Measurements from ENCODE around the gene LARGE2. TPM values are rescaled to one million over a fixed set of nuclear protein-coding genes. Genes with fewer than 3 reads are reported as not detected.
"Not testable (repeated sequence)": the region's sequence is repeated elsewhere in the genome, so short reads cannot be mapped to it uniquely, and the experiment has no call there.

Gene LARGE2
- total RNA-seq, 1 donor from 2014 or later: 59.7 TPM

DNA sequence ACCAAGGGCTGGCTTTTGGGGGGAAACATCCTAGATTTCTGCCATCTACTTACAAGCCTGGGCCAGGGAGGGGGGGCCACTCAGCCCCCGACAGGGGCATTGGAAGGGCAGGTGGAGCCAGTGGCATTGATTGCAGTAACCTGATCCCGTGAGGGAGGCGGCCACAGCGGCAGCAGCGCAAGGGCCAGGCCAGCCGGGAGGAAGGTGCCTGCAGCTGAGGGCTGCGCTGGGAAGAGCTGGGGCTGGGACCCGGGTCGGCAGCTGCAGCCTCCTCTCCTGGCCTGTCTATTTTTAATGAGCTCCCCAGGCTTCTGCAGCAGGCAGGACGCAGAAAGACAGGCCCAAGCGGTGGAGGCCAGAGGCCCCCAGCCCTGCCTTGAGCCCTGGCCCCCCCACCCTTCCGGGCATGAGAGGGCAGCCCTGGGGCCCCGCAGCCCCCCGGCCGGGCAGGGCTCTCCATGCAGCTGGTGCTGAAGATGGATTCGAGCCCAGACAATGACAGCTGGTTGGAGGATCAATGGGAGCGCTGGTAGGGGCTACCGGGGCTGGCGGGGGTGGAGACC, 26.0 kb upstream of the LARGE2 start:
- no peak overlapping the region for H3K4me3 Mint-ChIP-seq
- ChIA-PET POLR2A (interaction anchor here (0.8 to 1.0 kb wide), 2 partner anchors 13 to 21 kb away, joined by 3 to 4 read pairs; partner anchors contain the start of gene PEX16), CTCF (interaction anchor here (0.6 to 1.6 kb wide), 2 partner anchors 56 to 69 kb away, joined by 3 to 4 read pairs; no protein-coding TSS in a partner anchor)
- ATAC-seq (ENCODE audit: low read depth): no peak
- H3K9me3 Mint-ChIP-seq: no peaks in the 10 kb centered on the region
- DNase-seq: no peak
- intact Hi-C loops (cut with micrococcal nuclease): no loop called here
- TF ChIP-seq, protein P1, sequence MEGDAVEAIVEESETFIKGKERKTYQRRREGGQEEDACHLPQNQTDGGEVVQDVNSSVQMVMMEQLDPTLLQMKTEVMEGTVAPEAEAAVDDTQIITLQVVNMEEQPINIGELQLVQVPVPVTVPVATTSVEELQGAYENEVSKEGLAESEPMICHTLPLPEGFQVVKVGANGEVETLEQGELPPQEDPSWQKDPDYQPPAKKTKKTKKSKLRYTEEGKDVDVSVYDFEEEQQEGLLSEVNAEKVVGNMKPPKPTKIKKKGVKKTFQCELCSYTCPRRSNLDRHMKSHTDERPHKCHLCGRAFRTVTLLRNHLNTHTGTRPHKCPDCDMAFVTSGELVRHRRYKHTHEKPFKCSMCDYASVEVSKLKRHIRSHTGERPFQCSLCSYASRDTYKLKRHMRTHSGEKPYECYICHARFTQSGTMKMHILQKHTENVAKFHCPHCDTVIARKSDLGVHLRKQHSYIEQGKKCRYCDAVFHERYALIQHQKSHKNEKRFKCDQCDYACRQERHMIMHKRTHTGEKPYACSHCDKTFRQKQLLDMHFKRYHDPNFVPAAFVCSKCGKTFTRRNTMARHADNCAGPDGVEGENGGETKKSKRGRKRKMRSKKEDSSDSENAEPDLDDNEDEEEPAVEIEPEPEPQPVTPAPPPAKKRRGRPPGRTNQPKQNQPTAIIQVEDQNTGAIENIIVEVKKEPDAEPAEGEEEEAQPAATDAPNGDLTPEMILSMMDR (IDR thresholded peaks at IDR 0.05): no peak
- H3K36me3 Mint-ChIP-seq (ENCODE audit: low read depth): no peaks in the 10 kb centered on the region
- peaks cover 8% of the 10 kb centered on the region for H3K4me1 Mint-ChIP-seq
- H3K27ac Mint-ChIP-seq: no peak overlapping the region
- peaks cover 36% of the 10 kb centered on the region for H3K27me3 Mint-ChIP-seq

DNA sequence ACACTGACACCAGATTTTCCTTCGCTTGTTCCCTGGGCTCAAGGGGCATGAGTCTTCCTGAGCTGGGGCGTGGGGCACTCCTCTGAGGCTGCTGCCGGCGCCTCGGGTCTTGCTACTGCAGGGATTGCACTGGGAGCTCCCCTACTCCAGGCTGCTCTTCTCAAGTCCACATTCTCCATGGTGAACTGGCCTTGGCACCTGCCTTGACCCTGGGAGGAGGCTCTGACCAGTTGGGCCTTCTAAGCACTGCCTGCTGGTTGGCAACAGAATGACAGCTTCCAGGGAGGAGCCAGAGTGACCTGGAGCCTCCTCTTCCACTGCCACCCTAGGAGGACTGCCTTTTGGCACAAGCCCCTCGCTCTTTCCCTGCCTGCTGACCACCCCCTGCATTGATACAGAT, 24.9 kb upstream of the LARGE2 start:
- Mint-ChIP-seq H3K27ac (no peak overlapping the region), H3K27me3 (peaks cover 34% of the 10 kb centered on the region), H3K36me3 (ENCODE audit: low read depth) (no peaks in the 10 kb centered on the region), H3K9me3 (no peaks in the 10 kb centered on the region), H3K4me3 (no peak overlapping the region), H3K4me1 (peaks cover 8% of the 10 kb centered on the region)
- ChIA-PET CTCF (interaction anchor here (2.1 kb wide), 1 partner anchor 68 kb away, joined by 5 read pairs; no protein-coding TSS in a partner anchor), POLR2A (interaction anchor here (0.7 to 1.0 kb wide), 2 partner anchors 20 to 51 kb away, joined by 4 to 9 read pairs; partner anchors contain the start of genes CRY2 and PEX16)
- DNase-seq (no peak), ATAC-seq (ENCODE audit: low read depth) (no peak)
- intact Hi-C loops (cut with micrococcal nuclease): no loop called here
- TF ChIP-seq, protein P1 (IDR thresholded peaks at IDR 0.05): no peak

DNA sequence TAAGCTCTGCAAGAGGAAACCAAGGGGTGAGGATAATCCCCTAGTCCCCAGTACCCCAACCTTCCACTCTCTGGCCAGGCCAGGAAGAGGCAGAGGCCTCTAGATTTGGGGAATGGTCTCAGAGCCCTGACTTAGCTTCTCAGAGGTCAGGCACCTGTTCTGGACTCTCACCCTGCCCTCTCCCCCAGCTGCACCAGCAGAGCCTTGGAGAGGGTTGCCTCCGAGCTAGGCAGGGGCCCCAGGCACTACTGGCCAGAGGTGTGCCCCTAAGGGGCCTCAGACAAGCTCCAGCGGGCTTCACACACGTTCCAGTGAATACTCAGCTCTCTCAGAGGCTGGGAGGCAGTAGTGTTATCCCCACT, 23.4 kb upstream of the LARGE2 start:
- ATAC-seq (ENCODE audit: low read depth) (no peak), DNase-seq (no peak)
- CTCF ChIA-PET: interaction anchor here (2.1 kb wide), 1 partner anchor 66 kb away, joined by 5 read pairs; no protein-coding TSS in a partner anchor
- H3K4me3 Mint-ChIP-seq: peak overlapping the region; percentile 76
- POLR2A ChIA-PET: interaction anchor here (0.6 to 1.3 kb wide), 6 partner anchors 17 to 1366 kb away, joined by 3 to 6 read pairs (median 4); partner anchors contain the start of gene PEX16
- intact Hi-C loops (cut with micrococcal nuclease): loop anchor here (1.0 to 2.0 kb wide), 5 partner anchors 14 to 94 kb away; partner anchors contain the start of genes MAPK8IP1 and SLC35C1
- peaks cover 8% of the 10 kb centered on the region for H3K4me1 Mint-ChIP-seq
- H3K27me3 Mint-ChIP-seq: peaks cover 28% of the 10 kb centered on the region
- H3K36me3 Mint-ChIP-seq (ENCODE audit: low read depth): no peaks in the 10 kb centered on the region
- TF ChIP-seq, protein P1 (IDR thresholded peaks at IDR 0.05): no peak
- H3K9me3 Mint-ChIP-seq: no peaks in the 10 kb centered on the region
- no peak overlapping the region for H3K27ac Mint-ChIP-seq

DNA sequence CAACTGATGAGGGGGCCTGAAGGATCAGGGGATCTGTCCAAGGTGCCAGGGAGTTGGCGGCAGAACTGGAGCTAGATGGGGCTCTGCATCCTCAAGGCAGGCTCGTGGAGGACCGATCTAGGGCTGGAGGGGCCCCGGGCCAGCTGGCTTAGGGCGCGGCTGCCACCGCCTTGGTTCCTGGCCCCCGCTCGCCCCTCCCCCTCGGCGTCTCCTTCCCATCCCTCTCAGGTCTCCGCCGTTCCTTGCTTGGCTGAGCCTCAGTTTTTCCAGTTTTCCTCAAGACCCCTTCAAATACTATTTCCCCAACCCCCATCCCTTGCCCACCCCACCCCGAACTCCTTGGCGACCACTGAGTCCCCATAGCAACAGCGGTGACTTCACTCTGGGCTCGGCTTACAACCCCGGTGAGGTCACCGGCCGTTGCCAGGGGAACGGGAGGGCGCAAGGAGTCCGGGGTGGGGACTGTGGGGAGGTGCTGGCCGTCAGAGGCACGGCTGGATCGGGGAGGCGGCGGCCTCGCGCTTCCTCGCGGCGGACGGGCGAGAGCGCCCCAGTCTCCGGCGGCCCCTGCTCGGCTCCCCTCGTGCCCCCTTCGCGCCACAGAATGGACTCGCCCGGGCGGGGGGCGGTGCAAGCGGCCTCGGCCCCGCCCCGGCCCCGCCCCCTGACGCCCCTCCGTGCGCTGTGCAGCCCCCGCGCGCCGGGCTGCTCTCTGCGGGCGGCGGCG, 22.8 kb upstream of the LARGE2 start:
- Mint-ChIP-seq H3K9me3 (no peaks in the 10 kb centered on the region), H3K4me3 (peak overlapping the region; percentile 76), H3K27ac (no peak overlapping the region), H3K27me3 (peaks cover 25% of the 10 kb centered on the region), H3K4me1 (peaks cover 8% of the 10 kb centered on the region), H3K36me3 (ENCODE audit: low read depth) (no peaks in the 10 kb centered on the region)
- ChIA-PET POLR2A (interaction anchor here (0.6 to 1.3 kb wide), 6 partner anchors 16 to 1366 kb away, joined by 3 to 6 read pairs (median 4); partner anchors contain the start of gene PEX16), CTCF (interaction anchor here (1.5 to 2.1 kb wide), 2 partner anchors 65 to 66 kb away, joined by 5 to 7 read pairs; no protein-coding TSS in a partner anchor)
- DNase-seq (peak; percentile 74), ATAC-seq (ENCODE audit: low read depth) (peak; percentile 87)
- intact Hi-C loops (cut with micrococcal nuclease): loop anchor here (1.0 to 2.0 kb wide), 5 partner anchors 14 to 94 kb away; partner anchors contain the start of genes MAPK8IP1 and SLC35C1
- TF ChIP-seq, protein P1 (IDR thresholded peaks at IDR 0.05): no peak

DNA sequence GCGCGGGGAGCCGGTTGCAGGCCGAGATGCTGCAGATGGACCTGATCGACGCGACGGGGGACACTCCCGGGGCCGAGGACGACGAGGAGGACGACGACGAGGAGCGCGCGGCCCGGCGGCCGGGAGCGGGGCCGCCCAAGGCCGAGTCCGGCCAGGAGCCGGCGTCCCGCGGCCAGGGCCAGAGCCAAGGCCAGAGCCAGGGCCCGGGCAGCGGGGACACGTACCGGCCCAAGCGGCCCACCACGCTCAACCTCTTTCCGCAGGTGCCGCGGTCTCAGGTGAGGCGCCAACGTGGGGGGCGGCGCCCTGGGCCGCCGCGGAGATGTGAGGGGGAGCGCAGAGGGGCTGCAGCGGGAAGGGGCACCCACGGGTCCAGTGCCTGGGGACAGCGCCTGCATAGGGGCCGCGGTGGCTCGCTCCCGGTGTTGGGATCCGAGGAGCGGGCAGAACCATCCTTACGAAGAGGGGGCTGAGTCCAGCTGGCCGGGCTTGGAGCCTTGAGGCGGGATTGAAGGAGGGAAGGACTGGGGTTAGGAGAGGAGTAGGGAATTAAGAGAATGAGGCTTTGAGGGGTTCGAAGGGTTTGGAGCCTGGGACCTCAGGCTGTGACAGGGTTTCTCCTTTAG, 22.2 kb upstream of the LARGE2 start:
- ChIA-PET POLR2A (interaction anchor here (0.9 kb wide), 1 partner anchor 17 kb away, joined by 5 read pairs; the partner anchor contains the start of gene PEX16), CTCF (interaction anchor here (1.5 kb wide), 1 partner anchor 65 kb away, joined by 7 read pairs; no protein-coding TSS in a partner anchor)
- Mint-ChIP-seq H3K27ac (peak overlapping the region; percentile 46), H3K4me3 (peak overlapping the region; percentile 67), H3K27me3 (peaks cover 19% of the 10 kb centered on the region)
- H3K9me3 Mint-ChIP-seq; DNase-seq; ATAC-seq (ENCODE audit: low read depth); H3K4me1 Mint-ChIP-seq; intact Hi-C loops (cut with micrococcal nuclease); H3K36me3 Mint-ChIP-seq (ENCODE audit: low read depth): not testable (repeated sequence)

All from activated B cell treated with CpG ODN at 0.5 μM for 24 hours (primary cell).